CD1c-positive myeloid dendritic cell (primary cell): ENCODE data around the gene METTL6.
"Not testable (repeated sequence)": the region's sequence is repeated elsewhere in the genome, so short reads cannot be mapped to it uniquely, and the experiment has no call there.

Source experiments
- DNase-seq: peaks from one replicate; pipeline ENCODE4 v3.0.0-alpha.2; 2016; ENCODE audit errors: extremely low spot score

METTL6 gene

GRCh38 chr3:15427182-15427880, at the start of gene METTL6, which contains the start of gene EAF1:
TSS of gene METTL6 (minus strand) at chr3:15427544. CDS start at chr3:15426511, 1,033 bp downstream.
TSS of gene EAF1 (plus strand) at chr3:15427598. CDS start at chr3:15427780, 182 bp downstream.
- peak; percentile 96 for DNase-seq

- no peak for DNase-seq
Measured at GRCh38 chr3:15476378-15476777, 49.0 kb upstream of the METTL6 start.

DNA sequence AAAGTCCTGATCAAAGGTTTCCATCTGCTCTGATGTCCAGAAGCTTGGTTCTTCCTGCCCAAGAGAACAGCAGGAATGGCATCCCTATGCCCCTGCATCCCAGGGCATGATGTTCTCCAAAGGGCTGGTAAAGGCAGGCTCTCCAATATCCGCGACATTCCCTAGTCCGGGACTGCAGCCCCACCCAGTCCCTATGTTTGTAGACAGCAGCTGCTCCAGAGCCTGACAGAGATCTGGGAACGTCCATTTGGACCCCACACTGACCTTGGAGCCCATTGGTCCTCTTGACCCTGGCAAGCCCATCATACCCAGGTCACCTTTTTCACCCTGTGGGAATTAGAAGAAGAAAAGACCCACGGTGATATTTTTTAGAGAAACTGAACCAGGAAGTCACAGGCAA, 47.8 kb upstream of the METTL6 start:
- DNase-seq, result no peak

DNA sequence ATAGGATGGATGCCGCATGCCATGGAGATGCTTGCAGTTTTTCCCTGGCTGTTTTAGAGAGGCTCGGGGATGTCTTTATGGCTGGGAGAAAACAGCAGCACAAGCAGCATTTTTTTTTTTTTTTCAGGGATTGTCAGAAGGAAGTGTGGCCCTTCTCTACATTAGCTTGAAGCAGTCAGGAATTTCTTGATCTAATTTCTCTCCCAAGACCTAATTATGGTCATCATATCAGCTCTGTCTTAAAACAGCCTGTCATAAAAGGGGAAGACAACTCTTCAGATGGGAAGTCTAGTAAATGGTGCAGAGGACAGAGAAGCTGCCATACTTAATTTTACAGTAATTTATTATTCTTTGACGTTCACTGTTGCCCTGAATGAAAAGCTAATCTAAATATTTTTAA, 44.5 kb upstream of the METTL6 start:
- no peak for DNase-seq

- no peak for DNase-seq
Measured at GRCh38 chr3:15470849-15471248, 43.5 kb upstream of the METTL6 start.

DNA sequence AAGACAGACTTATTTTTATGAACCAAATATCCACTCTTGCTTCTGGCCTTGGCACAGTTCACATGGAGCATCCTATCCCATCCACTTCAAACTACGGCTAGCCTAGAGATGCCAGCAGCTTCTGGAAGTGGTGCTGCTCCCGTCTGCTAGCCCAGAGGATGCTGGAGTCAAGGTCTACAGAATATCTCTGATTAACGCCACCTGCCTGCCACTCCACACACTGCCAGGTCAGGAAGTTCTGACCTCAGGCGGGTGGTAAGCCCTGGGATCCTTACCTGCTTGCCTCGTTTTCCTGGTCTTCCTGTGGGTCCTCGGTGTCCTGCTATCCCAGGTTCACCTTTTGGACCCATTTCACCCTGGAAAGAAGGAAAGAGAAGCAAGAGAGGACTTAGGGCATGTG, 42.9 kb upstream of the METTL6 start:
- DNase-seq, result no peak

DNA sequence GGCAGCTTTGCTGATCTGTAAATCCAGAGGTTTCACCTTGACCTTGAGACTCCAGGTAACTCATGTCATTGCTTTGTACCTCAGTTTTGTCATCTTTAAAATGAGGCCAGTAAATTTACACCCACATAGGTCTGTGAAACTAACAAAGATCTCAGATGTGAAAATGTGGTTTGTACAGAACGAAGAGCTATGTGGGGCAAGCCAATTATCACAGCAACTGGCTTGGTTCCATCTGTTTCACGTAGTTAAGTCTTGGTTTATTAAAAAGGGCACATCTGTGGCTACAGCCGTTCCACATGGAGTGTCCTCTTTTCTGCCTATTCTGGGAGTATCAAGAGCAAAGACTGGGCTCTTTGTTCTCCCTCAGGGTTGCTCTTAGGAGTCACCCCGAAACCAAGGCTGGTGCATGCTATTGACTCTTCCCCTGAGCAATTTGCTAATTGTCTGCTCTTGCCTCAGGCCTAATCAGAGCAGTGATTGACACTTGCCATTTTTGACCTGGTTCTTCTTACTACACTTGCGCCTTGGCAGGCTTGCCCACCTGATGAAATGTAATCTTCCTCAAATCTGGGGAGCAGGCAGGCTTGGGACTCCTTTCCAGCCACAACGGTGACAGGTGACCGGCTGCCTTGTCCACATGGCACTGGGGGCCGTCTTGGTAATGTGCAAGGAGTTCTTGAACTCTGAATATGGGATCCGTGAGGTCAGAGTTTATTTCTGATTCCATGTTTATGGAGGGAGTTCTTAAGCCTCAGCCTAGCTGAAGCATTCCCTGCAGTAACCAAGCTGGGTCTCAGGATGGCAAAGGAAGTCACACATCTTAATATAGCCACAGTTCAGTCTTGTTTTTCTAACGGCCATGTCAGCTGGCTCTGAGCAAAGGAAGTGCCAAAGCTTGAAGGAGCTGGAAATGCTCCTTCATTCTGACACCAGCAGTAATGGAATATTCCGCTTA, 40.2 kb upstream of the METTL6 start:
- DNase-seq, result no peak

DNA sequence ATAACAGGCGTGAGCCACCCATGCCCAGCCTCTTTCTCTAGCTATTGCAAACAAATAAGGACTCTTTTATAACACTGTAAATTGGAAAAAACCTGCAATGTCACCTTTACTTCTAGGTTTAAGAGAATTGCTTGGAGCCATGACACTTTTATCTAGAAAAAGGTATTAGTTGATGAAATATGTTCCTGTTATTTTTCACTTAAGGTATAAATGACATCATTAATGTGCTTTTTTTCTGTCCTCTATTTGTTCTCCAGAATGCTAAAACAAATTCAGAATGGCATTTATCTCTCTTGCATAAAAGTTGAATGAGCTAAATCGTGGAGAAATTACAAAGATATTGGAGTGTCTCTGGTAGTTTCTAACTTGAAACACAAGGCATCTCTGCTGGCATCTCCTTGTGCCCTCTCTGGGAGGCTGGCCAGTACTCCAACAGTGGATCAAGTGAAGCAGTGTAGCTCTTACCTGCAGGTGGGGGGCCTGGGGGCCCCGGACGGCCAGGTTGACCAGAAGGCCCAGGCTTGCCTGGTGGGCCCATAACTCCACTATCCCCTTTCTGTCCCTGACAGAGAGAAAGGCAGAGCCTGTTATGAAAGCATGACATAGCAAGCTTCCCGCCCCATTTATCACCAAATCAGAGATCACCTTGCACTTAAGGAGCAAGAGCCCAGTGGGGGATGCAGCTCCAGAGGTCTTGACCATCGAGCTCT, 38.7 kb upstream of the METTL6 start:
- DNase-seq, result no peak

- no peak for DNase-seq
Measured at GRCh38 chr3:15462451-15462850, 35.1 kb upstream of the METTL6 start.

GRCh38 chr3:15460891-15461531, 33.7 kb upstream of the METTL6 start:
- no peak for DNase-seq

GRCh38 chr3:15458212-15458780, 31.0 kb upstream of the METTL6 start:
- peak; percentile 11 for DNase-seq

GRCh38 chr3:15456915-15457314, 29.6 kb upstream of the METTL6 start:
- DNase-seq, result not testable (repeated sequence)

- DNase-seq, result no peak
Measured at GRCh38 chr3:15456321-15456720, 29.0 kb upstream of the METTL6 start.

DNA sequence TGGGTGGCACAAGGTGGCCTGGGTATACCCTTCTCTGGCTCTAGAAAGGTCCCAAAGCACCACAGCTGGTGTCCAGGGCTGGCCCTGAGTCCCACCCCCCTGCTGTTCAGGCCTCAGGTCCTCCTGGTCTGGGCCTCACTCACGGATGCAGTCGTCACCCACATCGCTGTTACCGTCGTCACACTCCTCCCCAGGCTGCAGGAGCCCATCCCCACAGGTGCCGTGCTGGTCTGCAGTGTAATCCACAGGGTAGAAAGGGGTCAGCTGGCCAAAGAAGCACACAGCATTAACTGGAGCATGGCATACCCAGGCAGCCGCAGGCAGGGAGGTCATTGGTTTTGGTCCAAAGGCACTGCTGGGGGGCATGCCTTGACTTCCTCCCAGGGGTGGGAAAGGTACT, 28.4 kb upstream of the METTL6 start:
- DNase-seq, result no peak

DNA sequence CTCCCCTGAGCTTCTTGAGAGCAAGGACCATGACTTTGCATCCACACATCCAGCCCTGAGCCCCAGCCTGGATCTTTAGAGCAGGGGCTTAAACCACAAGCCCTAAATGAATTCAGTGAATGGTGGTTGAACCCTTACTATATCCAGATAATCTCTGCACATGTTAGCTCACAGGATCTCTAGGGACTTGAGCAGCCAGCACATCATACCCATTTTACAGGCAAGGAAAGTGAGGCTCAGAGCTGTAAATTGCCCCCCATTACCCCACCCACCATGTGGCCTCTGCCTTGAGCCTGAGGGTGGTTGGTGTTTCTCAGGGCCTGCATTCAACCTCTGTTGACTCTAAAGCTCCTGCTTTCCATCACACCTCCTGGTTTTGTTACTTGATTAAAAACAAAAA, 27.6 kb upstream of the METTL6 start:
- DNase-seq, result no peak

DNA sequence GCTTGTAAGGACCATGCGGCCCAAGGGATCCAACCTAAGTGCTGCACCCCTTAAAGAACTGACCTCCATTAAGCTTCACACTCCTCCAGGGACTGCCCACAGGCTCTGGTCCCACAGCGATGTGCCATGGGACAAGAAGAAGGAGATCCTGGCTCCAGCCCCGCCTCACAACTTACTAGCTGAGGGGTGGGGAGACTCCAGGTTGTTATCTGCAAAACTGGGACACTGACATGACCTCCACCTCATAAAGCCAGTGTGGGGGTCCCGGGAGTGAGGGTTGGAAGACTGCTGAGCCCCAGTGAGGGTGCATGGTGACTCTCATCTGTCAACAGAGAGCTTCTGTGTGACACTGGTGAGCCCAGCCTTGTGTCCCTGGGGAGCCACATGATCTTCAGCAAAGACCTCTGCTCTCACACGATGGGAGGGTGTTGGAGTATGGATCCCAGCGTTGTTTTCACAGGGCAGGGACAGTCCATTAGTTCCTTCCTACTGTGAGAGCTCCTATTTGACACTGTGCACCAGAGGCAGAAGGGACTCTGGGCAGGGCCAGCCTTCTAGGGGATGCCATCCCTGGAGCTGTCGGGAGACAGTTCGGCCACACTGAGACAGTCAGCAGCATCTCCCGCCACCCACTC, 26.8 kb upstream of the METTL6 start:
- DNase-seq, result no peak

GRCh38 chr3:15453501-15453900, 26.2 kb upstream of the METTL6 start:
- DNase-seq, result no peak

DNA sequence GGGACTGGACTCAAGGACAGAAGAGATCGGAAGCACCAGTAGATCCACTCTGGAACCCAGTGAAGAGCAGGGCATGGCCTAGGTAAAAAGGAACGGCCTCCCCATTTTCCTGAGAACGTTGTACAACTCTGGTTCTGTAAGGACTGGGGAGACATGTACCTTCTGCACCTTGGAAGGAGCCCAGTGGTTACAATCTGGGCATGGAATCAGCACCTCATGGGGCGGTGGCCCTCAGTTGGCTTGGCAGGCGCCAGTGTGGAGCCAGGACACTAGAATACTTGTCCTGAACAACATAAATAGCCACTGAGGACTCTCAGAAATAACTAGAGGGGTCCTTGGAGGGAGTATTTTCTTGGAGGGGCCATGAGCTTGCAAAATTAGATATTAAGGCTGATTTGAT, 25.6 kb upstream of the METTL6 start:
- DNase-seq, result no peak

GRCh38 chr3:15452156-15452555, 24.8 kb upstream of the METTL6 start:
- no peak for DNase-seq

GRCh38 chr3:15451216-15452113, 24.1 kb upstream of the METTL6 start:
- DNase-seq, result no peak
